ENCODE data around the gene GAL3ST2.

DNA sequence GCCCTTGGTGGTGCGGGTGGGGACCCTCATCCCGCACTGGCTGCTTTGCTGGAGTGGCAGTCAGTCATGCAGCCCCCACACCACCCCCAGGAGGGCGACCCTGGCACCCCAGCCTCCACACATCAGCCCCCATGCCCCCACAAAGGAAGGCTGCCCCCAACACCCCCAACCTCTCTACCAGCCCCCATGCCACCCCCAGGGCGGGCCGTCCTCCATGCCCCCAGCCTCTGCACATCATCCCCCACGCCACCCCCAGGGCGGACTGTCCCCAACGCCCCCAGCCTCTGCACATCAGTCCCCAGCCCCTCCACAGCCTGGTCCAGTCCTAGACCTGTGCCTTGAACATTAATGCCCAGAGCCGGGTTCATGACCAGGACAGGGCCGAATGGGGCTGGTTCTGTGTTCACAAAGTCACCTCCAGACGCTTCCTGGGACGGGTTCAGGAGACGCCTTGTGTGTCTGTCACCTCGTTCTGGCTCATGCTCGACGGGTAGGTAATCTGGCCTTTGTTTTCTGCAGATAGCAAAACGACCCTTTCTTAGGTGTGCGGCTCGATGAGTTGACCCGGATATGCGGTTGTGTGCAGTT lies 23.8 kb upstream of the GAL3ST2 start:
- TF ChIP-seq RAD21 (IDR thresholded peaks at IDR 0.05) (no peak), TAF1 (conservative IDR thresholded peaks at IDR 0.05) (no peak), EGR1 (IDR thresholded peaks at IDR 0.05; ENCODE audit: low read depth in 2 of 2) (no peak), JUND (IDR thresholded peaks at IDR 0.05) (no peak), YY1 (IDR thresholded peaks at IDR 0.05) (no peak), FOXA1 (IDR thresholded peaks at IDR 0.05) (no peak), GABPA (IDR thresholded peaks at IDR 0.05 in 1 of 2, conservative IDR thresholded peaks at IDR 0.05 in 1 of 2) (no peak), FOXA2 (IDR thresholded peaks at IDR 0.05) (no peak), RXRA (IDR thresholded peaks at IDR 0.05) (no peak)
- TF ChIP-seq, protein P1, sequence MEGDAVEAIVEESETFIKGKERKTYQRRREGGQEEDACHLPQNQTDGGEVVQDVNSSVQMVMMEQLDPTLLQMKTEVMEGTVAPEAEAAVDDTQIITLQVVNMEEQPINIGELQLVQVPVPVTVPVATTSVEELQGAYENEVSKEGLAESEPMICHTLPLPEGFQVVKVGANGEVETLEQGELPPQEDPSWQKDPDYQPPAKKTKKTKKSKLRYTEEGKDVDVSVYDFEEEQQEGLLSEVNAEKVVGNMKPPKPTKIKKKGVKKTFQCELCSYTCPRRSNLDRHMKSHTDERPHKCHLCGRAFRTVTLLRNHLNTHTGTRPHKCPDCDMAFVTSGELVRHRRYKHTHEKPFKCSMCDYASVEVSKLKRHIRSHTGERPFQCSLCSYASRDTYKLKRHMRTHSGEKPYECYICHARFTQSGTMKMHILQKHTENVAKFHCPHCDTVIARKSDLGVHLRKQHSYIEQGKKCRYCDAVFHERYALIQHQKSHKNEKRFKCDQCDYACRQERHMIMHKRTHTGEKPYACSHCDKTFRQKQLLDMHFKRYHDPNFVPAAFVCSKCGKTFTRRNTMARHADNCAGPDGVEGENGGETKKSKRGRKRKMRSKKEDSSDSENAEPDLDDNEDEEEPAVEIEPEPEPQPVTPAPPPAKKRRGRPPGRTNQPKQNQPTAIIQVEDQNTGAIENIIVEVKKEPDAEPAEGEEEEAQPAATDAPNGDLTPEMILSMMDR (IDR thresholded peaks at IDR 0.05; ENCODE audit: low read depth, low read length, missing input control): no peak
- TF ChIP-seq, protein P2, sequence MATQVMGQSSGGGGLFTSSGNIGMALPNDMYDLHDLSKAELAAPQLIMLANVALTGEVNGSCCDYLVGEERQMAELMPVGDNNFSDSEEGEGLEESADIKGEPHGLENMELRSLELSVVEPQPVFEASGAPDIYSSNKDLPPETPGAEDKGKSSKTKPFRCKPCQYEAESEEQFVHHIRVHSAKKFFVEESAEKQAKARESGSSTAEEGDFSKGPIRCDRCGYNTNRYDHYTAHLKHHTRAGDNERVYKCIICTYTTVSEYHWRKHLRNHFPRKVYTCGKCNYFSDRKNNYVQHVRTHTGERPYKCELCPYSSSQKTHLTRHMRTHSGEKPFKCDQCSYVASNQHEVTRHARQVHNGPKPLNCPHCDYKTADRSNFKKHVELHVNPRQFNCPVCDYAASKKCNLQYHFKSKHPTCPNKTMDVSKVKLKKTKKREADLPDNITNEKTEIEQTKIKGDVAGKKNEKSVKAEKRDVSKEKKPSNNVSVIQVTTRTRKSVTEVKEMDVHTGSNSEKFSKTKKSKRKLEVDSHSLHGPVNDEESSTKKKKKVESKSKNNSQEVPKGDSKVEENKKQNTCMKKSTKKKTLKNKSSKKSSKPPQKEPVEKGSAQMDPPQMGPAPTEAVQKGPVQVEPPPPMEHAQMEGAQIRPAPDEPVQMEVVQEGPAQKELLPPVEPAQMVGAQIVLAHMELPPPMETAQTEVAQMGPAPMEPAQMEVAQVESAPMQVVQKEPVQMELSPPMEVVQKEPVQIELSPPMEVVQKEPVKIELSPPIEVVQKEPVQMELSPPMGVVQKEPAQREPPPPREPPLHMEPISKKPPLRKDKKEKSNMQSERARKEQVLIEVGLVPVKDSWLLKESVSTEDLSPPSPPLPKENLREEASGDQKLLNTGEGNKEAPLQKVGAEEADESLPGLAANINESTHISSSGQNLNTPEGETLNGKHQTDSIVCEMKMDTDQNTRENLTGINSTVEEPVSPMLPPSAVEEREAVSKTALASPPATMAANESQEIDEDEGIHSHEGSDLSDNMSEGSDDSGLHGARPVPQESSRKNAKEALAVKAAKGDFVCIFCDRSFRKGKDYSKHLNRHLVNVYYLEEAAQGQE (IDR thresholded peaks at IDR 0.05): no peak
- TF ChIP-seq, protein P3, sequence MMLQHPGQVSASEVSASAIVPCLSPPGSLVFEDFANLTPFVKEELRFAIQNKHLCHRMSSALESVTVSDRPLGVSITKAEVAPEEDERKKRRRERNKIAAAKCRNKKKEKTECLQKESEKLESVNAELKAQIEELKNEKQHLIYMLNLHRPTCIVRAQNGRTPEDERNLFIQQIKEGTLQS (IDR thresholded peaks at IDR 0.05): no peak
- TF ChIP-seq, protein P4, sequence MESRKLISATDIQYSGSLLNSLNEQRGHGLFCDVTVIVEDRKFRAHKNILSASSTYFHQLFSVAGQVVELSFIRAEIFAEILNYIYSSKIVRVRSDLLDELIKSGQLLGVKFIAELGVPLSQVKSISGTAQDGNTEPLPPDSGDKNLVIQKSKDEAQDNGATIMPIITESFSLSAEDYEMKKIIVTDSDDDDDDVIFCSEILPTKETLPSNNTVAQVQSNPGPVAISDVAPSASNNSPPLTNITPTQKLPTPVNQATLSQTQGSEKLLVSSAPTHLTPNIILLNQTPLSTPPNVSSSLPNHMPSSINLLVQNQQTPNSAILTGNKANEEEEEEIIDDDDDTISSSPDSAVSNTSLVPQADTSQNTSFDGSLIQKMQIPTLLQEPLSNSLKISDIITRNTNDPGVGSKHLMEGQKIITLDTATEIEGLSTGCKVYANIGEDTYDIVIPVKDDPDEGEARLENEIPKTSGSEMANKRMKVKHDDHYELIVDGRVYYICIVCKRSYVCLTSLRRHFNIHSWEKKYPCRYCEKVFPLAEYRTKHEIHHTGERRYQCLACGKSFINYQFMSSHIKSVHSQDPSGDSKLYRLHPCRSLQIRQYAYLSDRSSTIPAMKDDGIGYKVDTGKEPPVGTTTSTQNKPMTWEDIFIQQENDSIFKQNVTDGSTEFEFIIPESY (IDR thresholded peaks at IDR 0.05): no peak
